Loucy (cell line): Measurements from ENCODE around the gene HRH3.

ENCODE experiments used
- CTCF ChIP-seq: fragments of 200-600 bp; sonication (generic); conservative IDR thresholded peaks from 2 replicates; pipeline ENCODE4 v1.5.1; 2014; ENCODE audit warnings: mild to moderate bottlenecking, antibody characterized with exemption, low read length
- EZH2phosphoT487 ChIP-seq: fragments of 200-600 bp; IDR thresholded peaks from 2 replicates; pipeline ENCODE4 v1.6.1; 2018; ENCODE audit warnings: antibody characterized with exemption, mild to moderate bottlenecking, moderate library complexity, borderline replicate concordance

- TF ChIP-seq CTCF: no peak
- TF ChIP-seq EZH2phosphoT487: no peak
These were observed 19.3 kb upstream of the HRH3 start for GRCh38 chr20:62239278-62239879.
